Endodermal cell (in vitro differentiated cells): ENCODE measurements around the gene PVALEF. TPM values are rescaled to one million over a fixed set of nuclear protein-coding genes. Genes with fewer than 3 reads are reported as not detected.
"Not testable (repeated sequence)": the region's sequence is repeated elsewhere in the genome, so short reads cannot be mapped to it uniquely, and the experiment has no call there.

Experiments used
- DNase-seq: peaks from one replicate; pipeline ENCODE4 v3.0.0-alpha.2; 2017
- H3K27ac ChIP-seq: 2 replicates; pipeline ENCODE4 v1.5.1; 2013; ENCODE audit warnings: mild to moderate bottlenecking, low read depth, low read length, moderate library complexity
- H3K27me3 ChIP-seq: 2 replicates; pipeline ENCODE4 v1.6.1; 2013; ENCODE audit warnings: mild to moderate bottlenecking, low read length, moderate library complexity; ENCODE audit not compliant: insufficient read depth, control insufficient read depth, poor library complexity, severe bottlenecking
- H3K36me3 ChIP-seq: 2 replicates; pipeline ENCODE4 v1.7.0; 2013; ENCODE audit warnings: mild to moderate bottlenecking, low read length, moderate library complexity; ENCODE audit not compliant: control insufficient read depth, insufficient read depth
- H3K4me1 ChIP-seq: one replicate; pipeline ENCODE4 v1.7.0; 2013; ENCODE audit warnings: low read length; ENCODE audit not compliant: control insufficient read depth, insufficient read depth
- H3K4me3 ChIP-seq: 2 replicates; pipeline ENCODE4 v1.5.1; 2013; ENCODE audit warnings: mild to moderate bottlenecking, low read length, moderate library complexity
- H3K9ac ChIP-seq: 2 replicates; pipeline ENCODE4 v1.6.1; 2013; ENCODE audit warnings: mild to moderate bottlenecking, low read length, moderate library complexity; ENCODE audit not compliant: poor library complexity, severe bottlenecking; ENCODE audit errors: extremely low read depth
- H3K9me3 ChIP-seq: 2 replicates; pipeline ENCODE4 v1.6.1; 2013; ENCODE audit warnings: mild to moderate bottlenecking, low read length, moderate library complexity; ENCODE audit not compliant: control insufficient read depth
- H3K27ac Mint-ChIP-seq: 2 replicates; pipeline ENCODE4 v1.8.0; 2020; ENCODE audit warnings: mixed read lengths
- H3K27me3 Mint-ChIP-seq: 2 replicates; pipeline ENCODE4 v1.8.0; 2021; ENCODE audit warnings: mild to moderate bottlenecking, mixed read lengths; ENCODE audit not compliant: insufficient read depth
- H3K36me3 Mint-ChIP-seq: 2 replicates; pipeline ENCODE4 v1.8.0; 2020; ENCODE audit warnings: low read depth, mixed read lengths
- H3K4me1 Mint-ChIP-seq: 2 replicates; pipeline ENCODE4 v1.8.0; 2020; ENCODE audit warnings: mixed read lengths
- H3K4me3 Mint-ChIP-seq: 2 replicates; pipeline ENCODE4 v1.8.0; 2020; ENCODE audit warnings: mild to moderate bottlenecking, moderate library complexity, mixed read lengths
- H3K9me3 Mint-ChIP-seq: 2 replicates; pipeline ENCODE4 v1.8.0; 2020; ENCODE audit warnings: mild to moderate bottlenecking, mixed read lengths
- WGBS, 2 experiments: methylation state at CpG; one replicate each; pipeline versions ENCODE4 v1.1.5 to v1.1.7; 2013; ENCODE audit warnings: missing lambda C conversion rate in 2 of 2, mixed read lengths in 1 of 2; ENCODE audit not compliant: insufficient coverage in 1 of 2, insufficient read length in 1 of 2; 5-methylcytosine and 5-hydroxymethylcytosine counted together
- total RNA-seq, 2 donors: library from RNA; stranded (reverse); fragmentation: NEBNext Ultra II Directional in 1 of 2; extraction: Animal tissue kit (Norgen Biotek cat#: 25700) in 1 of 2; gene quantifications; 2 replicates in 1 of 2; 3 replicates in 1 of 2; pipeline ENCODE4 v1.2.1, GENCODE V29; 2021
- TF ChIP-seq, protein P1 (sequence below): fragments of 200-600 bp; sonication (generic); conservative IDR thresholded peaks from 2 replicates; pipeline ENCODE4 v1.5.0; 2021; ENCODE audit warnings: antibody characterized with exemption, mild to moderate bottlenecking

Gene PVALEF
- total RNA-seq, 2 donors from 2014 or later: not detected

DNA sequence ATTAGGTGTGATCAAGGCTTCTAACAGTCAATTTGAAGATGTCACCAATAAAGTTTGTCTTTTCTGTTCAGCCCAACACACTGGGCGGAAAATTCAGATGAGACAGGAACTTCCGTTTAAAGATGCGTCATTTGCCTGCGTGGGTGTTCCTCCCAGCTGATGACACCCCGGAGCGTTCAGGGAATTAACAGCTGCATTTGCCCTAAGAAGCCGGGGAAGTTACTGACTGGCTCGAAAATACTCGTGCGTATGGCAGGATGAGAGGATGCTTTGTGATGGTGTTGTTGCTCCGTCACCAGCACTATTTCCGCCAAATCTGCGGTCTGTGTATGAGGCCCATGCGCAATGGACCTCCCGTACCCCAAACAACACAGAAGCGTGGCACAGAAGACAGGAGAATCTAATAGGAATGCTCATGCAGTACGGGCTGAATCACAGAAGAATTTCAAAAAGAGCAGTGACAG lies 11.9 kb upstream of the PVALEF start:
- Histone ChIP-seq H3K27me3 (no peaks in the 10 kb centered on the region), H3K9ac (no peak overlapping the region), H3K4me3 (no peak overlapping the region), H3K4me1 (no peaks in the 10 kb centered on the region), H3K27ac (no peak overlapping the region), H3K36me3 (no peaks in the 10 kb centered on the region), H3K9me3 (no peaks in the 10 kb centered on the region)
- 91 to 93% methylated on average over 13 to 17 of the region's 17 CpGs for WGBS, 2 experiments
- H3K27ac Mint-ChIP-seq: no peak overlapping the region
- H3K4me3 Mint-ChIP-seq: no peak overlapping the region
- no peaks in the 10 kb centered on the region for H3K36me3 Mint-ChIP-seq
- TF ChIP-seq, protein P1, sequence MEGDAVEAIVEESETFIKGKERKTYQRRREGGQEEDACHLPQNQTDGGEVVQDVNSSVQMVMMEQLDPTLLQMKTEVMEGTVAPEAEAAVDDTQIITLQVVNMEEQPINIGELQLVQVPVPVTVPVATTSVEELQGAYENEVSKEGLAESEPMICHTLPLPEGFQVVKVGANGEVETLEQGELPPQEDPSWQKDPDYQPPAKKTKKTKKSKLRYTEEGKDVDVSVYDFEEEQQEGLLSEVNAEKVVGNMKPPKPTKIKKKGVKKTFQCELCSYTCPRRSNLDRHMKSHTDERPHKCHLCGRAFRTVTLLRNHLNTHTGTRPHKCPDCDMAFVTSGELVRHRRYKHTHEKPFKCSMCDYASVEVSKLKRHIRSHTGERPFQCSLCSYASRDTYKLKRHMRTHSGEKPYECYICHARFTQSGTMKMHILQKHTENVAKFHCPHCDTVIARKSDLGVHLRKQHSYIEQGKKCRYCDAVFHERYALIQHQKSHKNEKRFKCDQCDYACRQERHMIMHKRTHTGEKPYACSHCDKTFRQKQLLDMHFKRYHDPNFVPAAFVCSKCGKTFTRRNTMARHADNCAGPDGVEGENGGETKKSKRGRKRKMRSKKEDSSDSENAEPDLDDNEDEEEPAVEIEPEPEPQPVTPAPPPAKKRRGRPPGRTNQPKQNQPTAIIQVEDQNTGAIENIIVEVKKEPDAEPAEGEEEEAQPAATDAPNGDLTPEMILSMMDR: no peak
- no peaks in the 10 kb centered on the region for H3K27me3 Mint-ChIP-seq
- H3K4me1 Mint-ChIP-seq: no peaks in the 10 kb centered on the region
- H3K9me3 Mint-ChIP-seq: no peaks in the 10 kb centered on the region
- DNase-seq: no peak

DNA sequence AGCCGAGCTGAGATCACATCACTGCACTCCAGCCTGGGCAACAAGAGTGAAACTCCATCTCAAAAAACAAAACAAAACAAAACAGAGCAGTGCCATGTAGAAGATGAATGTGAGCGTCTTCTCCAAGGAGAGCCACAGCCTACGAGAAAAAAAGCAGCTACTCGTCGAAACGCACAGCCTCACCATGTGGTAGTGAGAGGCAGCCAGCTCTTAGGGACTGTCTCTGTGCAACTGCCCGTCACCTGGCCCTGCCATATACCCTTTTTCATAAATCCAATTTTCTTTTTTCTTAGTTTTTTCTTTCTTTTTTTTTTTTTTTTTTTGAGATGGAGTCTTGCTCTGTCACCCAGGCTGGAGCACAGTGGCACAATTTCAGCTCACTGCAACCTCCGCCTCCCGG lies 11.3 kb upstream of the PVALEF start:
- not testable (repeated sequence) for H3K27ac Mint-ChIP-seq, H3K4me1 ChIP-seq, H3K9me3 Mint-ChIP-seq, H3K4me3 Mint-ChIP-seq, H3K27me3 Mint-ChIP-seq, DNase-seq, H3K4me3 ChIP-seq, H3K36me3 ChIP-seq, H3K27ac ChIP-seq, H3K27me3 ChIP-seq, H3K36me3 Mint-ChIP-seq, H3K4me1 Mint-ChIP-seq, H3K9ac ChIP-seq, H3K9me3 ChIP-seq
- 80 to 95% methylated on average over 7 to 9 of the region's 9 CpGs for WGBS, 2 experiments

DNA sequence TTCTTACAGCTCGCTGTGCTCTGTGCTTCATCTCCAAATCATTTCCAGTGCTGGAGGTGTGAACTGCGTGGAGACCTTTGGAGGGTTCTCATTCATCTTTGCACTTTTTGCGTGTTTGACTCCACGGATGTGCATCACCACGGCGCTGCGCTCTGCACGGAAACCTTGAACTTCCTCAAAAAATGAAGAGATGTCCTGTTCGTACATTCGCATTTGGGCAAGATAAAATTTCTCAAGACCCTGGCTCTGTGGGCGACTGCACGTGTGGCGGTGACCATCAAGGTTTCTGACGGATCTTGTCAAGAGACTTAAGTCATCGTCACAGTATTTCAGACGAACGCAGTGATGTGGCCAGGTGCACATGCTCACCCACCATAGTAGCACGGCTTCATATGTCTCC lies 10.3 kb upstream of the PVALEF start:
- Histone ChIP-seq H3K36me3 (no peaks in the 10 kb centered on the region), H3K9me3 (no peaks in the 10 kb centered on the region), H3K27ac (no peak overlapping the region), H3K9ac (no peak overlapping the region), H3K4me3 (no peak overlapping the region), H3K27me3 (no peaks in the 10 kb centered on the region), H3K4me1 (no peaks in the 10 kb centered on the region)
- Mint-ChIP-seq H3K27ac (no peak overlapping the region), H3K36me3 (no peaks in the 10 kb centered on the region), H3K4me3 (no peak overlapping the region), H3K27me3 (no peaks in the 10 kb centered on the region), H3K9me3 (no peaks in the 10 kb centered on the region), H3K4me1 (no peaks in the 10 kb centered on the region)
- TF ChIP-seq, protein P1: no peak
- DNase-seq: no peak
- WGBS, 2 experiments: 92 to 93% methylated on average over 17 to 18 of the region's 18 CpGs
